Gastroesophageal sphincter (tissue), 3 donors: ENCODE results near the gene RALGAPB.

Source experiments
- CTCF ChIP-seq, 4 experiments: fragments of 200-600 bp in 2 of 4; fragments of 450-650 bp in 2 of 4; sonication (generic) in 1 of 4; IDR thresholded peaks; one replicate each; pipeline ENCODE4 v1.5.1; 2017 to 2019; ENCODE audit warnings: antibody characterized with exemption in 4 of 4, mild to moderate bottlenecking in 2 of 4, moderate library complexity in 2 of 4
- EP300 ChIP-seq: sonication (generic); formaldehyde crosslinking; IDR thresholded peaks from one replicate; pipeline ENCODE4 v1.6.1; 2017; ENCODE audit warnings: antibody characterized with exemption, mild to moderate bottlenecking
- POLR2A ChIP-seq, 2 donors: fragments of 450-650 bp; IDR thresholded peaks; one replicate each; pipeline ENCODE4 v1.6.1; 2017; ENCODE audit warnings: antibody characterized with exemption in 2 of 2, mild to moderate bottlenecking in 2 of 2, moderate library complexity in 1 of 2
- POLR2AphosphoS5 ChIP-seq: sonication (generic); formaldehyde crosslinking; IDR thresholded peaks from one replicate; pipeline ENCODE4 v1.6.1; 2017; ENCODE audit warnings: antibody characterized with exemption

DNA sequence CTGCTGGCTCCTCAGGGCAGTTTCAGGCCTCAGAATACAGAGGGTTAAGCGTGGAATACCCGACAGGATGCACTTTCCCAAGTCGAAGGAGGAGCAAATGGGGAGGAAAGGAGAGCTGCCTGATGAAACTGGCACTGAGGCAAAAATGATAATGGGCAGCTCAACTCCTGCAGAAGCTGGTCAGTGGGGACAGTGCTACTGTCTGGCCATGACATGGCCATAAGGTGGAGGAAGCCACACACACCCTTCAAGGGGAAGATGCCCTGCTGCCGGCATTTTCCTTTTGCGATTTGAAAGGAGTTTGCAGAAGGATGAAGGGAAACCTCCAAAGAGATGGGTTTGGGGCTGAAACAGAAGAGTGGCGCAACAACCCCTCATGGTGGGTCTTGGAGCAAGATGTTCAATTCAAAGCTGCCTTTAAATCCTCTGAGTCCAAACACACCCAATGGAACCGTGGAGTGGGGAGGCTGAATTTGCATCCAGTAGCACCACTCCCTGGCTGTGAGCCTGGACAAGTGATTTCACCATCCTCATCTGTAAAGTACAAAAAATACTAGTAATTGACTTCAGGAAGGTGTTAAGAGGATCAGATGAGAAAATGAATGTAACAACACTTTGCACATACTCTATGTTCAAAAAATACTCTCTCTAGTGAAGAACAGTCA, 111.6 kb downstream of the RALGAPB start:
- TF ChIP-seq POLR2A (IDR thresholded peaks at IDR 0.05) (no peak), CTCF (IDR thresholded peaks at IDR 0.05) (no peak), POLR2AphosphoS5 (no peak), EP300 (no peak)
